ENCODE measurements around the gene SMIM44.

- TF ChIP-seq CTCF (conservative IDR thresholded peaks at IDR 0.05 in 1 of 2, IDR thresholded peaks at IDR 0.05 in 1 of 2; ENCODE audit: low read depth in 1 of 2, low read length in 2 of 2) (no peak), EZH2 (IDR thresholded peaks at IDR 0.05; ENCODE audit: low read length, missing control alignments) (no peak)
Measured at GRCh38 chr19:3464587-3465235, 18.5 kb downstream of the SMIM44 start.
